ENCODE results near the gene ZNF223. TPM values are rescaled to one million over a fixed set of nuclear protein-coding genes. Genes with fewer than 3 reads are reported as not detected.

Gene ZNF223
- total and polyA plus RNA-seq, 9 of the 15 experiments (the other 6 are each of a cell fraction or from before 2014, with no cell fraction given): 0.21 to 1.8 (median 0.71) TPM

DNA sequence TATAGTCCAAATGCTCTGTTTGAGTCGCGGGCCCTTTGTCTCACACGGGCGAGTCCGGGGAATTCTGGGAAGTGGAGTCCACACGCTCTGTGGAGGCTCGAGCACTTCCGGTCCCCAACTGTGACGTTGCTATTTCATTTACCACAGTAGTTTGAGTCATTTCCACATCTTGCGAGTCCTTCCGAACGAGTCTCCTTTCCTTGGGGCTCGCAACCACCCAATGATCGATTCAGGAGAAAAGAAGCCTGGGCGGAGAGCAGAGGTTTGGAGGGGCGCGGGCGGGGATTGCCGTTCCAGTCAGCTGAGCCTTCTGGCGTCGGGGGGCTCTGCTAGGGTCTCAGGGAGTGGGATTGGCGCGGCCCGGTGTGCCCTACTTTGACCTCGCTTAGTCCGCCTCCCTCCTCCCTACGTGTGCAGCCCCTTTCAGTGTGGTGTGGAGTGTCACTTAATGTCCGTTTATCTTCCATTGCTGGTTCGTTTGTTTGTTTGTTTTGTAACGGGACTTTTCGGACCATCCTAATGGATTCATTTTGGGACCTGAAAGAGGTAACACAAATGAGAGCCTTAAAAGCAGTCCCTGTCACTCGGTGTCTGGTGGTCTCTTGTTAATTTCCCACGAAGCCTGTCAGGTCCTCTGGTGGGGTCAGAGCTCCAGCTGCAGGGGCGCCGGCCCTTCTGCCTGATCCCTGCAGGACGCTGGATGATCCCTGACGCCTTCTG lies 26.5 kb upstream of the ZNF223 start, which contains the start of gene ZNF222 (continued):
- TF ChIP-seq ZNF134 (CRISPR knock-in tag; conservative IDR thresholded peaks at IDR 0.05) (no peak), MYC (IDR thresholded peaks at IDR 0.05; ENCODE audit: low read depth, low read length) (peak; percentile 26; the same call in 1 of the 2 replicates), MYC (CRISPR knock-in tag; IDR thresholded peaks at IDR 0.05; ENCODE audit: borderline replicate concordance, low read depth) (no peak), SIN3B (IDR thresholded peaks at IDR 0.05; ENCODE audit: low read depth) (no peak), PHF20 (IDR thresholded peaks at IDR 0.05; ENCODE audit: partially characterized antibody) (peak; percentile 47), CBX8 (IDR thresholded peaks at IDR 0.05; ENCODE audit: borderline replicate concordance, extremely low read depth, low read depth, low read length, poor library complexity, severe bottlenecking) (no peak), KDM4B (IDR thresholded peaks at IDR 0.05; ENCODE audit: borderline replicate concordance in 2 of 2, low read depth in 1 of 2) (no peak), POLR2AphosphoS5 (IDR thresholded peaks at IDR 0.05; ENCODE audit: control insufficient read depth, insufficient read depth, low read depth, low read length) (peak; percentile 47; the same call in 1 of the 2 replicates), POLR2A (conservative IDR thresholded peaks at IDR 0.05) (peak; percentile 72), CSDE1 (IDR thresholded peaks at IDR 0.05) (no peak)
- TF ChIP-seq, protein P1, sequence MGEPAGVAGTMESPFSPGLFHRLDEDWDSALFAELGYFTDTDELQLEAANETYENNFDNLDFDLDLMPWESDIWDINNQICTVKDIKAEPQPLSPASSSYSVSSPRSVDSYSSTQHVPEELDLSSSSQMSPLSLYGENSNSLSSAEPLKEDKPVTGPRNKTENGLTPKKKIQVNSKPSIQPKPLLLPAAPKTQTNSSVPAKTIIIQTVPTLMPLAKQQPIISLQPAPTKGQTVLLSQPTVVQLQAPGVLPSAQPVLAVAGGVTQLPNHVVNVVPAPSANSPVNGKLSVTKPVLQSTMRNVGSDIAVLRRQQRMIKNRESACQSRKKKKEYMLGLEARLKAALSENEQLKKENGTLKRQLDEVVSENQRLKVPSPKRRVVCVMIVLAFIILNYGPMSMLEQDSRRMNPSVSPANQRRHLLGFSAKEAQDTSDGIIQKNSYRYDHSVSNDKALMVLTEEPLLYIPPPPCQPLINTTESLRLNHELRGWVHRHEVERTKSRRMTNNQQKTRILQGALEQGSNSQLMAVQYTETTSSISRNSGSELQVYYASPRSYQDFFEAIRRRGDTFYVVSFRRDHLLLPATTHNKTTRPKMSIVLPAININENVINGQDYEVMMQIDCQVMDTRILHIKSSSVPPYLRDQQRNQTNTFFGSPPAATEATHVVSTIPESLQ (CRISPR knock-in tag; IDR thresholded peaks at IDR 0.05): no peak
- TF ChIP-seq, protein P2, sequence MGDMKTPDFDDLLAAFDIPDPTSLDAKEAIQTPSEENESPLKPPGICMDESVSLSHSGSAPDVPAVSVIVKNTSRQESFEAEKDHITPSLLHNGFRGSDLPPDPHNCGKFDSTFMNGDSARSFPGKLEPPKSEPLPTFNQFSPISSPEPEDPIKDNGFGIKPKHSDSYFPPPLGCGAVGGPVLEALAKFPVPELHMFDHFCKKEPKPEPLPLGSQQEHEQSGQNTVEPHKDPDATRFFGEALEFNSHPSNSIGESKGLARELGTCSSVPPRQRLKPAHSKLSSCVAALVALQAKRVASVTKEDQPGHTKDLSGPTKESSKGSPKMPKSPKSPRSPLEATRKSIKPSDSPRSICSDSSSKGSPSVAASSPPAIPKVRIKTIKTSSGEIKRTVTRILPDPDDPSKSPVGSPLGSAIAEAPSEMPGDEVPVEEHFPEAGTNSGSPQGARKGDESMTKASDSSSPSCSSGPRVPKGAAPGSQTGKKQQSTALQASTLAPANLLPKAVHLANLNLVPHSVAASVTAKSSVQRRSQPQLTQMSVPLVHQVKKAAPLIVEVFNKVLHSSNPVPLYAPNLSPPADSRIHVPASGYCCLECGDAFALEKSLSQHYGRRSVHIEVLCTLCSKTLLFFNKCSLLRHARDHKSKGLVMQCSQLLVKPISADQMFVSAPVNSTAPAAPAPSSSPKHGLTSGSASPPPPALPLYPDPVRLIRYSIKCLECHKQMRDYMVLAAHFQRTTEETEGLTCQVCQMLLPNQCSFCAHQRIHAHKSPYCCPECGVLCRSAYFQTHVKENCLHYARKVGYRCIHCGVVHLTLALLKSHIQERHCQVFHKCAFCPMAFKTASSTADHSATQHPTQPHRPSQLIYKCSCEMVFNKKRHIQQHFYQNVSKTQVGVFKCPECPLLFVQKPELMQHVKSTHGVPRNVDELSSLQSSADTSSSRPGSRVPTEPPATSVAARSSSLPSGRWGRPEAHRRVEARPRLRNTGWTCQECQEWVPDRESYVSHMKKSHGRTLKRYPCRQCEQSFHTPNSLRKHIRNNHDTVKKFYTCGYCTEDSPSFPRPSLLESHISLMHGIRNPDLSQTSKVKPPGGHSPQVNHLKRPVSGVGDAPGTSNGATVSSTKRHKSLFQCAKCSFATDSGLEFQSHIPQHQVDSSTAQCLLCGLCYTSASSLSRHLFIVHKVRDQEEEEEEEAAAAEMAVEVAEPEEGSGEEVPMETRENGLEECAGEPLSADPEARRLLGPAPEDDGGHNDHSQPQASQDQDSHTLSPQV (IDR thresholded peaks at IDR 0.05): no peak
- TF ChIP-seq, protein P3, sequence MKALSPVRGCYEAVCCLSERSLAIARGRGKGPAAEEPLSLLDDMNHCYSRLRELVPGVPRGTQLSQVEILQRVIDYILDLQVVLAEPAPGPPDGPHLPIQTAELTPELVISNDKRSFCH (CRISPR knock-in tag; IDR thresholded peaks at IDR 0.05): no peak
- TF ChIP-seq, protein P3 (tag; IDR thresholded peaks at IDR 0.05): no peak
